Upper lobe of left lung (tissue), 6 donors: ENCODE data around the gene OLFM3. TPM values are rescaled to one million over a fixed set of nuclear protein-coding genes. Genes with fewer than 3 reads are reported as not detected.

ENCODE experiments used
- ATAC-seq, 2 donors: fragments of 200-7000 bp; cut with Tn5 transposase; one replicate each; pipeline ENCODE4 v1.9.1; 2022; ENCODE audit warnings: mild to moderate bottlenecking in 2 of 2, moderate library complexity in 2 of 2; ENCODE audit not compliant: low FRiP score in 2 of 2
- DNase-seq, 2 donors: peaks; one replicate each; pipeline ENCODE4 v3.0.0-alpha.2; 2019 to 2020
- H3K27ac ChIP-seq, 4 donors: fragments of 200-600 bp; sonication (generic); one replicate each; pipeline ENCODE4 v1.5.1; 2016 to 2019
- H3K27me3 ChIP-seq, 4 donors: fragments of 200-600 bp; sonication (generic); one replicate each; pipeline ENCODE4 v1.5.1; 2017 to 2019
- H3K36me3 ChIP-seq, 4 donors: fragments of 200-600 bp; sonication (generic); one replicate each; pipeline ENCODE4 v1.5.1; 2016 to 2019
- H3K4me1 ChIP-seq, 4 donors: fragments of 200-600 bp; sonication (generic); one replicate each; pipeline ENCODE4 v1.5.1; 2018 to 2019
- H3K4me3 ChIP-seq, 4 donors: fragments of 200-600 bp; sonication (generic); one replicate each; pipeline ENCODE4 v1.5.1; 2017 to 2019; ENCODE audit warnings: mild to moderate bottlenecking in 2 of 4, moderate library complexity in 1 of 4
- H3K9me3 ChIP-seq, 4 donors: fragments of 200-600 bp; sonication (generic); one replicate each; pipeline ENCODE4 v1.5.1; 2018 to 2019
- EP300 ChIP-seq, 4 donors: sonication (generic); formaldehyde crosslinking; IDR thresholded peaks; one replicate each; pipeline ENCODE4 v1.5.1; 2017; ENCODE audit warnings: antibody characterized with exemption in 4 of 4, control low read depth in 2 of 4
- POLR2A ChIP-seq, 4 donors: fragments of 450-650 bp; IDR thresholded peaks; one replicate each; pipeline ENCODE4 v1.5.1; 2016 to 2017; ENCODE audit warnings: antibody characterized with exemption in 4 of 4, mild to moderate bottlenecking in 2 of 4
- POLR2AphosphoS5 ChIP-seq, 2 donors: sonication (generic); formaldehyde crosslinking; IDR thresholded peaks; one replicate each; pipeline ENCODE4 v1.5.1; 2017; ENCODE audit warnings: antibody characterized with exemption in 2 of 2
- WGBS, 2 donors: methylation state at CpG; one replicate each; pipeline ENCODE4 v1.1.5; 2017 to 2018; 5-methylcytosine and 5-hydroxymethylcytosine counted together
- total RNA-seq, 6 donors: library from RNA; depleted of rRNA in 4 of 6; stranded (reverse); fragments of >200 nt in 4 of 6; gene quantifications; one replicate each; pipeline versions ENCODE4 v1.1.0 to v1.2.1, GENCODE V29; 2016 to 2021
- TF ChIP-seq, protein P1 (sequence below), 6 experiments: fragments of 450-650 bp in 4 of 6; fragments of 200-600 bp in 2 of 6; sonication (generic) in 2 of 6; IDR thresholded peaks; one replicate each; pipeline ENCODE4 v1.5.1; 2016 to 2019; ENCODE audit warnings: antibody characterized with exemption in 6 of 6
- donor health status: DM: no; HTN: no; CAD: no; lungs with moderate emphysema.
- donor health status: DM: no; HTN: yes; CAD: no; lungs with severe emphysema.

Gene OLFM3
- total RNA-seq, 6 donors from 2014 or later = not detected

DNA sequence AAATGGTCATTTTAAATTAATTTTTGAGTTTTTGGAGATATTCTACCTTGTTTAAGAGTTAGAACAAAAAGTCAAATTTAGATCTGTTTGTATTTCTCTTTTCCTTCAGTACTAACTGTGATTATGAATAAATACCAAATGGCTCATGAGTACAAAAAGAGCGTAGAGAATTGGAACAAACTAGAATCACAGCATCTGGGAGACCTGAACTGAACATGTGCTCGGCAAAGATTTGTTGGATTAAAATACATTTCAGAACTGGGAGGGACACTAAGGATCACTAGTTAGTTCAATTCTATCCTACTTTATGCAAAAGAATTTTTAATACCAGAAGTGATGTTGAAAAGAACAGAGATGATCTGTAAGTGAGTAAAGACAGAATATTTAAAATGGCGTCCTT, 19.5 kb downstream of the OLFM3 start:
- no peak overlapping the region for H3K27ac ChIP-seq
- no peaks in the 10 kb centered on the region for H3K9me3 ChIP-seq
- TF ChIP-seq EP300 (IDR thresholded peaks at IDR 0.05) (no peak), POLR2A (IDR thresholded peaks at IDR 0.05) (no peak), POLR2AphosphoS5 (IDR thresholded peaks at IDR 0.05) (no peak)
- TF ChIP-seq, protein P1, sequence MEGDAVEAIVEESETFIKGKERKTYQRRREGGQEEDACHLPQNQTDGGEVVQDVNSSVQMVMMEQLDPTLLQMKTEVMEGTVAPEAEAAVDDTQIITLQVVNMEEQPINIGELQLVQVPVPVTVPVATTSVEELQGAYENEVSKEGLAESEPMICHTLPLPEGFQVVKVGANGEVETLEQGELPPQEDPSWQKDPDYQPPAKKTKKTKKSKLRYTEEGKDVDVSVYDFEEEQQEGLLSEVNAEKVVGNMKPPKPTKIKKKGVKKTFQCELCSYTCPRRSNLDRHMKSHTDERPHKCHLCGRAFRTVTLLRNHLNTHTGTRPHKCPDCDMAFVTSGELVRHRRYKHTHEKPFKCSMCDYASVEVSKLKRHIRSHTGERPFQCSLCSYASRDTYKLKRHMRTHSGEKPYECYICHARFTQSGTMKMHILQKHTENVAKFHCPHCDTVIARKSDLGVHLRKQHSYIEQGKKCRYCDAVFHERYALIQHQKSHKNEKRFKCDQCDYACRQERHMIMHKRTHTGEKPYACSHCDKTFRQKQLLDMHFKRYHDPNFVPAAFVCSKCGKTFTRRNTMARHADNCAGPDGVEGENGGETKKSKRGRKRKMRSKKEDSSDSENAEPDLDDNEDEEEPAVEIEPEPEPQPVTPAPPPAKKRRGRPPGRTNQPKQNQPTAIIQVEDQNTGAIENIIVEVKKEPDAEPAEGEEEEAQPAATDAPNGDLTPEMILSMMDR (IDR thresholded peaks at IDR 0.05) = no peak
- H3K36me3 ChIP-seq = no peaks in the 10 kb centered on the region
- H3K27me3 ChIP-seq = no peaks in the 10 kb centered on the region
- DNase-seq = no peak
- H3K4me3 ChIP-seq = no peak overlapping the region
- WGBS, 2 donors = 88 to 89% methylated on average over 3 of the region's 3 CpGs
- ATAC-seq = no peak
- no peaks in the 10 kb centered on the region for H3K4me1 ChIP-seq

GRCh38 chr1:101976161-101976560, 20.6 kb downstream of the OLFM3 start:
- Histone ChIP-seq H3K27me3 (no peaks in the 10 kb centered on the region), H3K4me1 (no peaks in the 10 kb centered on the region), H3K27ac (no peak overlapping the region), H3K9me3 (no peaks in the 10 kb centered on the region), H3K4me3 (no peak overlapping the region), H3K36me3 (no peaks in the 10 kb centered on the region)
- WGBS, 2 donors = 84 to 86% methylated on average over 3 of the region's 3 CpGs
- no peak for ATAC-seq
- no peak for DNase-seq
- TF ChIP-seq POLR2AphosphoS5 (IDR thresholded peaks at IDR 0.05) (no peak), EP300 (IDR thresholded peaks at IDR 0.05) (no peak), POLR2A (IDR thresholded peaks at IDR 0.05) (no peak)
- TF ChIP-seq, protein P1 (IDR thresholded peaks at IDR 0.05) = no peak

- Histone ChIP-seq H3K36me3 (no peaks in the 10 kb centered on the region), H3K4me1 (no peaks in the 10 kb centered on the region), H3K9me3 (no peaks in the 10 kb centered on the region), H3K27ac (no peak overlapping the region), H3K4me3 (no peak overlapping the region), H3K27me3 (no peaks in the 10 kb centered on the region)
- DNase-seq = no peak
- no peak for TF ChIP-seq EP300 (IDR thresholded peaks at IDR 0.05)
- no peak for TF ChIP-seq POLR2AphosphoS5 (IDR thresholded peaks at IDR 0.05)
- TF ChIP-seq, protein P1 (IDR thresholded peaks at IDR 0.05) = no peak
- no peak for ATAC-seq
- 62 to 81% methylated on average over 3 of the region's 3 CpGs for WGBS, 2 donors
Observed at GRCh38 chr1:101975371-101975770, 21.4 kb downstream of the OLFM3 start.

- Histone ChIP-seq H3K4me3 (no peak overlapping the region), H3K27ac (no peak overlapping the region), H3K4me1 (no peaks in the 10 kb centered on the region), H3K36me3 (no peaks in the 10 kb centered on the region), H3K27me3 (no peaks in the 10 kb centered on the region), H3K9me3 (no peaks in the 10 kb centered on the region)
- ATAC-seq (no peak), DNase-seq (no peak)
- no peak for TF ChIP-seq POLR2AphosphoS5 (IDR thresholded peaks at IDR 0.05)
- WGBS, 2 donors = 73 to 79% methylated on average over 3 of the region's 3 CpGs
Observed at GRCh38 chr1:101974599-101975274, 22.0 kb downstream of the OLFM3 start.

DNA sequence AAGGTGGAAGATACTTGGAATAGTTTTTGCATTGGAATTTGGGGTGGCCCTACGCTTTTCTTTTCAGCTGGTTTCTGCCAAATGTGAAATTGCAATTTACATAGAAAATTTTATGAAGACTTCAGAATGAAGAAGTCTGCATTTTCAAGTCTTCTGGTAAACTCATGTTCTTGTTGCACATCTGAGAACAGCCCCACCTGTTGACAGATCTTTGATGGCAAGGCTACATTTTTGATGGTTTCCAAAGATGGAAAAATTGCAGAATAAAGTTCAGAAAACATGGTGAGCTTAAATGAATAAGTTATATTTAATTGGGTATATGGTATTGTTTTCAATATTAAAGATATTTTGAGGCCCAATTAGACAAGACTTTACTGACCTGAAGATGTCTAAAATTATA, 25.4 kb downstream of the OLFM3 start:
- 87 to 90% methylated on average over 1 of the region's 1 CpG for WGBS, 2 donors
- ATAC-seq = no peak
- H3K27ac ChIP-seq = no peak overlapping the region
- no peaks in the 10 kb centered on the region for H3K9me3 ChIP-seq
- H3K27me3 ChIP-seq = no peaks in the 10 kb centered on the region
- no peaks in the 10 kb centered on the region for H3K36me3 ChIP-seq
- H3K4me1 ChIP-seq = no peaks in the 10 kb centered on the region
- TF ChIP-seq EP300 (IDR thresholded peaks at IDR 0.05) (no peak), POLR2A (IDR thresholded peaks at IDR 0.05) (no peak), POLR2AphosphoS5 (IDR thresholded peaks at IDR 0.05) (no peak)
- TF ChIP-seq, protein P1 (IDR thresholded peaks at IDR 0.05) = no peak
- no peak overlapping the region for H3K4me3 ChIP-seq
- no peak for DNase-seq
